ENCODE data around the gene LIPC. TPM values are rescaled to one million over a fixed set of nuclear protein-coding genes. Genes with fewer than 3 reads are reported as not detected.

LIPC gene
- total RNA-seq, 1 donor from 2014 or later = not detected

- Histone ChIP-seq H3K36me3 (peaks cover 0 to 10% of the 10 kb centered on the region in 2 donors), H3K9me3 (peaks cover 4% of the 10 kb centered on the region), H3K27ac (no peak overlapping the region), H3K27me3 (no peaks in the 10 kb centered on the region), H3K4me1 (no peaks in the 10 kb centered on the region), H3K4me3 (no peak overlapping the region)
- no peak for DNase-seq (ENCODE audit: extremely low spot score in 2 of 2)
- intact Hi-C loops (cut with DNase I) = no loop called here
- no peak for TF ChIP-seq POLR2AphosphoS5 (IDR thresholded peaks at IDR 0.05; ENCODE audit: insufficient read depth in 1 of 2, low read depth in 1 of 2)
- no peak for TF ChIP-seq POLR2A (IDR thresholded peaks at IDR 0.05)
- TF ChIP-seq CTCF (IDR thresholded peaks at IDR 0.05) = no peak
Observed at GRCh38 chr15:58611731-58612676, 180.2 kb downstream of the LIPC start.

GRCh38 chr15:58616171-58616570, 184.4 kb downstream of the LIPC start:
- DNase-seq (ENCODE audit: extremely low spot score in 2 of 2) = no peak
- Histone ChIP-seq H3K9me3 (peaks cover 4% of the 10 kb centered on the region), H3K27ac (no peak overlapping the region), H3K4me1 (no peaks in the 10 kb centered on the region), H3K27me3 (no peaks in the 10 kb centered on the region), H3K4me3 (no peak overlapping the region), H3K36me3 (peaks cover 0 to 10% of the 10 kb centered on the region in 2 donors)
- TF ChIP-seq POLR2A (IDR thresholded peaks at IDR 0.05) = no peak
- intact Hi-C loops (cut with DNase I) = no loop called here

Small RNA genes lying within 50 kb of the gene (small RNA-seq; reads per million reads assigned to genes)
- not detected for gene AC084781.2
